ENCODE data around the gene CDR2. TPM values are rescaled to one million over a fixed set of nuclear protein-coding genes. Genes with fewer than 3 reads are reported as not detected.
"Not testable (repeated sequence)": the region's sequence is repeated elsewhere in the genome, so short reads cannot be mapped to it uniquely, and the experiment has no call there.

CDR2 gene
- total RNA-seq (10 to 100 TPM; 34.7 to 37.9 TPM), polyA plus RNA-seq (10 to 100 TPM; 26.4 to 27.9 TPM)
- long read RNA-seq, donor 1, partial matches to known transcripts: 5 of 33 reads
- long read RNA-seq, donor 1, other reads (novel, unspliced or antisense): 26 of 33 reads
- long read RNA-seq, donor 2, transcript CDR2-202 (4 exons, 711 nt): minor isoform, 5 of 60 reads
- long read RNA-seq, donor 2, transcript CDR2-201 (5 exons, 2,702 nt): major isoform, 29 of 60 reads
- long read RNA-seq, donor 2, partial matches to known transcripts: 3 of 60 reads
- long read RNA-seq, donor 2, other reads (novel, unspliced or antisense): 23 of 60 reads

- peak; percentile 99 for DNase-seq
- H3K4me3 ChIP-seq (ENCODE audit: low read length in 2 of 2): peak within 1 kb of the TSS; percentile 85 to 86
- H3K27ac ChIP-seq (ENCODE audit: low read depth in 1 of 2, low read length in 2 of 2): peak within 1 kb of the TSS in 1 of 2 donors; percentile 30
- peak; percentile 96 for ATAC-seq (ENCODE audit: low FRiP score)
- 0 to 1% methylated on average over 95 to 96 of the region's 96 CpGs for WGBS, 2 donors
- no peaks in the 10 kb centered on the region for H3K27me3 ChIP-seq (ENCODE audit: control insufficient read depth in 1 of 2, insufficient read depth in 2 of 2, low read length in 1 of 2)
- H3K36me3 ChIP-seq (ENCODE audit: control insufficient read depth in 1 of 2, insufficient read depth in 2 of 2, low read length in 1 of 2): no peaks in the 10 kb centered on the region
- intact Hi-C loops (cut with DNase I): loop anchor here in 1 of 2 donors (5.0 kb wide), 1 partner anchor 48 kb away; no protein-coding TSS in a partner anchor
- peaks cover 0 to 4% of the 10 kb centered on the region in 2 donors for H3K4me1 ChIP-seq (ENCODE audit: control insufficient read depth in 1 of 2, insufficient read depth in 2 of 2, low read length in 2 of 2)
- H3K9me3 ChIP-seq (ENCODE audit: control insufficient read depth, low read length): no peaks in the 10 kb centered on the region
These were observed at the start of gene CDR2 for GRCh38 chr16:22374311-22375116. CDR2 (minus strand) TSS chr16:22374619; CDS start chr16:22374309, 310 bp downstream.

GRCh38 chr16:22423716-22424115 lies 49.3 kb upstream of the CDR2 start:
- no peak for ATAC-seq (ENCODE audit: low FRiP score)
- 93 to 94% methylated on average over 12 of the region's 12 CpGs for WGBS, 2 donors
- intact Hi-C loops (cut with DNase I): loop anchor here in 1 of 2 donors (5.0 kb wide), 1 partner anchor 51 kb away; the partner anchor contains the start of gene CDR2
- no peaks in the 10 kb centered on the region for H3K9me3 ChIP-seq (ENCODE audit: control insufficient read depth, low read length)
- no peak overlapping the region for H3K4me3 ChIP-seq (ENCODE audit: low read length in 2 of 2)
- DNase-seq: no peak
- no peaks in the 10 kb centered on the region for H3K4me1 ChIP-seq (ENCODE audit: control insufficient read depth in 1 of 2, insufficient read depth in 2 of 2, low read length in 2 of 2)
- H3K27ac ChIP-seq (ENCODE audit: low read depth in 1 of 2, low read length in 2 of 2): peak overlapping the region in 1 of 2 donors; percentile 78
- H3K36me3 ChIP-seq (ENCODE audit: control insufficient read depth in 1 of 2, insufficient read depth in 2 of 2, low read length in 1 of 2): peaks cover 0 to 4% of the 10 kb centered on the region in 2 donors
- no peaks in the 10 kb centered on the region for H3K27me3 ChIP-seq (ENCODE audit: control insufficient read depth in 1 of 2, insufficient read depth in 2 of 2, low read length in 1 of 2)

- WGBS, 2 donors: 96% methylated on average over 14 of the region's 14 CpGs
- ATAC-seq (ENCODE audit: low FRiP score) (no peak), DNase-seq (no peak)
- Histone ChIP-seq H3K27ac (ENCODE audit: low read depth in 1 of 2, low read length in 2 of 2) (no peak overlapping the region), H3K4me1 (ENCODE audit: control insufficient read depth in 1 of 2, insufficient read depth in 2 of 2, low read length in 2 of 2) (no peaks in the 10 kb centered on the region), H3K4me3 (ENCODE audit: low read length in 2 of 2) (no peak overlapping the region), H3K27me3 (ENCODE audit: control insufficient read depth in 1 of 2, insufficient read depth in 2 of 2, low read length in 1 of 2) (no peaks in the 10 kb centered on the region), H3K9me3 (ENCODE audit: control insufficient read depth, low read length) (no peaks in the 10 kb centered on the region), H3K36me3 (ENCODE audit: control insufficient read depth in 1 of 2, insufficient read depth in 2 of 2, low read length in 1 of 2) (peaks cover 0 to 2% of the 10 kb centered on the region in 2 donors)
- intact Hi-C loops (cut with DNase I): loop anchor here in 1 of 2 donors (5.0 kb wide), 1 partner anchor 49 kb away; the partner anchor contains the start of gene CDR2
These were observed 46.7 kb upstream of the CDR2 start for GRCh38 chr16:22421136-22421535.

GRCh38 chr16:22420606-22421135 lies 46.3 kb upstream of the CDR2 start:
- no peak for ATAC-seq (ENCODE audit: low FRiP score)
- Histone ChIP-seq H3K4me1 (ENCODE audit: control insufficient read depth in 1 of 2, insufficient read depth in 2 of 2, low read length in 2 of 2) (no peaks in the 10 kb centered on the region), H3K4me3 (ENCODE audit: low read length in 2 of 2) (no peak overlapping the region), H3K27ac (ENCODE audit: low read depth in 1 of 2, low read length in 2 of 2) (no peak overlapping the region), H3K27me3 (ENCODE audit: control insufficient read depth in 1 of 2, insufficient read depth in 2 of 2, low read length in 1 of 2) (no peaks in the 10 kb centered on the region), H3K36me3 (ENCODE audit: control insufficient read depth in 1 of 2, insufficient read depth in 2 of 2, low read length in 1 of 2) (peaks cover 0 to 2% of the 10 kb centered on the region in 2 donors), H3K9me3 (ENCODE audit: control insufficient read depth, low read length) (no peaks in the 10 kb centered on the region)
- WGBS, 2 donors: 95 to 96% methylated on average over 18 of the region's 18 CpGs
- intact Hi-C loops (cut with DNase I): loop anchor here in 1 of 2 donors (5.0 kb wide), 1 partner anchor 48 kb away; the partner anchor contains the start of gene CDR2
- no peak for DNase-seq

- H3K4me1 ChIP-seq (ENCODE audit: control insufficient read depth in 1 of 2, insufficient read depth in 2 of 2, low read length in 2 of 2): no peaks in the 10 kb centered on the region
- H3K4me3 ChIP-seq (ENCODE audit: low read length in 2 of 2): no peak overlapping the region
- DNase-seq: no peak
- no peak for ATAC-seq (ENCODE audit: low FRiP score)
- no peak overlapping the region for H3K27ac ChIP-seq (ENCODE audit: low read depth in 1 of 2, low read length in 2 of 2)
- H3K27me3 ChIP-seq (ENCODE audit: control insufficient read depth in 1 of 2, insufficient read depth in 2 of 2, low read length in 1 of 2): no peaks in the 10 kb centered on the region
- WGBS, 2 donors: 96 to 97% methylated on average over 11 of the region's 11 CpGs
- H3K9me3 ChIP-seq (ENCODE audit: control insufficient read depth, low read length): no peaks in the 10 kb centered on the region
- intact Hi-C loops (cut with DNase I): loop anchor here (5.0 to 10.0 kb wide), 2 partner anchors 48 to 75 kb away; partner anchors contain the start of gene CDR2 (in 1 of the 2)
- peaks cover 0 to 2% of the 10 kb centered on the region in 2 donors for H3K36me3 ChIP-seq (ENCODE audit: control insufficient read depth in 1 of 2, insufficient read depth in 2 of 2, low read length in 1 of 2)
These were observed 45.5 kb upstream of the CDR2 start for GRCh38 chr16:22419908-22420307.

GRCh38 chr16:22418826-22419225 lies 44.4 kb upstream of the CDR2 start:
- H3K36me3 ChIP-seq (ENCODE audit: control insufficient read depth in 1 of 2, insufficient read depth in 2 of 2, low read length in 1 of 2): peaks cover 0 to 2% of the 10 kb centered on the region in 2 donors
- no peaks in the 10 kb centered on the region for H3K9me3 ChIP-seq (ENCODE audit: control insufficient read depth, low read length)
- 40 to 45% methylated on average over 3 of the region's 3 CpGs for WGBS, 2 donors
- DNase-seq (no peak), ATAC-seq (ENCODE audit: low FRiP score) (no peak)
- intact Hi-C loops (cut with DNase I): loop anchor here in 1 of 2 donors (10.0 kb wide), 1 partner anchor 74 kb away; no protein-coding TSS in a partner anchor
- H3K27ac ChIP-seq (ENCODE audit: low read depth in 1 of 2, low read length in 2 of 2): no peak overlapping the region
- H3K27me3 ChIP-seq (ENCODE audit: control insufficient read depth in 1 of 2, insufficient read depth in 2 of 2, low read length in 1 of 2): no peaks in the 10 kb centered on the region
- H3K4me3 ChIP-seq (ENCODE audit: low read length in 2 of 2): no peak overlapping the region
- H3K4me1 ChIP-seq (ENCODE audit: control insufficient read depth in 1 of 2, insufficient read depth in 2 of 2, low read length in 2 of 2): no peaks in the 10 kb centered on the region

- not testable (repeated sequence) for DNase-seq; H3K4me3 ChIP-seq (ENCODE audit: low read length in 2 of 2); H3K27me3 ChIP-seq (ENCODE audit: control insufficient read depth in 1 of 2, insufficient read depth in 2 of 2, low read length in 1 of 2); H3K4me1 ChIP-seq (ENCODE audit: control insufficient read depth in 1 of 2, insufficient read depth in 2 of 2, low read length in 2 of 2); H3K27ac ChIP-seq (ENCODE audit: low read depth in 1 of 2, low read length in 2 of 2); H3K36me3 ChIP-seq (ENCODE audit: control insufficient read depth in 1 of 2, insufficient read depth in 2 of 2, low read length in 1 of 2); H3K9me3 ChIP-seq (ENCODE audit: control insufficient read depth, low read length); ATAC-seq (ENCODE audit: low FRiP score)
- WGBS, 2 donors: 92 to 97% methylated on average over 6 of the region's 6 CpGs
- intact Hi-C loops (cut with DNase I): loop anchor here in 1 of 2 donors (10.0 kb wide), 1 partner anchor 73 kb away; no protein-coding TSS in a partner anchor
These were observed 43.4 kb upstream of the CDR2 start for GRCh38 chr16:22417798-22418197.

- intact Hi-C loops (cut with DNase I): loop anchor here in 1 of 2 donors (10.0 kb wide), 1 partner anchor 72 kb away; no protein-coding TSS in a partner anchor
- Histone ChIP-seq H3K4me1 (ENCODE audit: control insufficient read depth in 1 of 2, insufficient read depth in 2 of 2, low read length in 2 of 2) (no peaks in the 10 kb centered on the region), H3K27ac (ENCODE audit: low read depth in 1 of 2, low read length in 2 of 2) (no peak overlapping the region), H3K4me3 (ENCODE audit: low read length in 2 of 2) (no peak overlapping the region), H3K36me3 (ENCODE audit: control insufficient read depth in 1 of 2, insufficient read depth in 2 of 2, low read length in 1 of 2) (peaks cover 0 to 2% of the 10 kb centered on the region in 2 donors), H3K9me3 (ENCODE audit: control insufficient read depth, low read length) (no peaks in the 10 kb centered on the region), H3K27me3 (ENCODE audit: control insufficient read depth in 1 of 2, insufficient read depth in 2 of 2, low read length in 1 of 2) (no peaks in the 10 kb centered on the region)
- DNase-seq (no peak), ATAC-seq (ENCODE audit: low FRiP score) (no peak)
- 95% methylated on average over 4 of the region's 4 CpGs for WGBS, 2 donors
These were observed 42.6 kb upstream of the CDR2 start for GRCh38 chr16:22417019-22417418.

Data from aorta (tissue), 5 donors.